ENCODE measurements around the gene KIF5A.

Gene KIF5A

DNA sequence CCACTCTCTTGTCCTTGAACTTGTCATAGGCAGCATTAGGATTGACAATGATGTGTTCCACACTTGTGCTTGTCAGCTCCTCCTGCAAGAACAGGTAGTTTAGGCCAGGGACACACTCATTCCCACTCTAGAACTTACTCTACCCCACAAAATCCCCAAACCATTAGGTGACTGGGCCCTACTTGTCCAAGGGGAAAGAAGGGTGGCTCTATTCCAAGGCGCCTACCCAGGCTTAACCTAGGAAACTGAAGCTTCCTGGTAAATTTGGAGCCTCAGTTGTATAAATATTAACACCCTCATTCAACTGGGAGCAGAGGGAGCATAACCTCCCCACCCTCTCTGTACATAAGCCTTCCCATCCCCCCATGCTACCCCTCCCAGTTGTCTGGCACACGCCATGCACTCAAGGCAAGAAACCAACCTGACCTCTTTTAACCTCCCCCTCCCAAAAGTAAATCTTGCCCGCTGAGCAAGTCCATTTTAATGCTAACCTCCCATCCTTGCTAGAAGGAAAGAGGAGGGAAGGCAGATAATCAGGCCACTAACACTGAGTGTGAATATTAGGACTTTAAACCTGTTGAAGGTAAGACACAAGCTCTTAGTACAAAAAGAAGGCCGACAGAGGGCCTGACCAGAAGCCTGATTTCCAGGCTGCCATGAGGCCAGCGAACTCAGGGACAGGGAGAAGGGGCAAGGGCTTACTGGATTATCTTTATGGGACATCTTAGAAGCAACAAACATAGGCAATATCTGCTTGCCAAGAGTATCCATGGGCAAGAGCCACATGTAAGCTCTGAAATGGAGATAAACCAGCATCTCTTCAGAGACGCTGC is 13.9 kb upstream of the KIF5A start:
- H3K4me3 ChIP-seq (replicated peaks in 1 of 2; ENCODE audit: low read depth in 2 of 2, low read length in 2 of 2), result no peak overlapping the region

DNA sequence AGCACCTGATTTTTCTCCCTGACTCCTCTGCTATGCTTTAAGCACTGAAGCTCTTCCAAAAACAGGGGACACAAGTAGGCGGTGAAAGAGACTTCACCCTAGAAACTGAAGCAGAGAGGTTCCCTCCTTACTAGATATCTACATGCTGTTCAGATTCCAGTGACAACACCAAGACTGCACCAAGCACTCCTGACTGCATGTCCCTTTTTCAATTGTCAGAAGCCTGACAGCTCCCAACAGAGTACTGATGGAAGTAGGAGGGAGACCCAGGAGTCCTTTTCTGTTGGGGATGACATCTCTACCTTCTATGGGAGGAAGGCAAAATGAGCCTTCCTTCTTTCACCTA is 13.3 kb upstream of the KIF5A start:
- TF ChIP-seq CTCF (IDR thresholded peaks at IDR 0.05; ENCODE audit: low read depth, low read length), result no peak

More for the DNA sequence above, 13.9 kb upstream of the KIF5A start:
- TF ChIP-seq CTCF (IDR thresholded peaks at IDR 0.05; ENCODE audit: low read depth, low read length), result no peak
- no peak for DNase-seq (ENCODE audit: low read depth in 2 of 2)

DNA sequence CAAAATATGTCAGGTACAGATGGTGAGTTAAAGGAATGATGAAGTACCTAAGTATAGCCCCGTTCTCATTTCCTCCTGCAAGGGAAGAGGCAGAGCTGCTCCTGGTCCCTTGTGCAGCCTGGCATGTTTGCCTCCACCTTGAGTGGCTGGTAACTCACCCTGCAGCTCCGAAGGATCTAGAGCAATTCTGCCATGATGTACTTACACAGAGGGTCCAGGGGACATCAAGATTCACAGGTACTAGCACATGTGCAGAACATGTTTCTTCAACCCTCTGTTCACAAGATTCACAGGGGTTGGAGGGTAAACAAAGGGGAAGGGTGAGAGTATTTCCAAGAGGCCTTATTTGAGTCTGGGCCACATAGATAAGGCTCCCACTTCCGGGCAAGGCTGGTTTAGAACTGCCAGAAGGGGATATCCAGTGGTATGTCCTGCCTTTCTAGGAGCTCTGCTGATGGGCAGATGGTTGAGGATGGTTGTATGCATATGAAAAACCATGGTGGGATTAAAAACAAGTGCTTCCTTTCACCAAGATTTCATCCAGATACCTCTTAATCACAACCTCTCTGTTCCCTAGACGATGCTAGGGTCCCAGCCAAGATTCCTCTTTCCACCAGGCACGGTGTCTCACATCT is 10.6 kb upstream of the KIF5A start:
- no peak for DNase-seq (ENCODE audit: low read depth in 2 of 2)
- no peak for TF ChIP-seq CTCF (IDR thresholded peaks at IDR 0.05; ENCODE audit: low read depth, low read length)
- no peak overlapping the region for H3K4me3 ChIP-seq (replicated peaks in 1 of 2; ENCODE audit: low read depth in 2 of 2, low read length in 2 of 2)

More for the DNA sequence above, 13.3 kb upstream of the KIF5A start:
- no peak overlapping the region for H3K4me3 ChIP-seq (replicated peaks in 1 of 2; ENCODE audit: low read depth in 2 of 2, low read length in 2 of 2)
- no peak for DNase-seq (ENCODE audit: low read depth in 2 of 2)

DNA sequence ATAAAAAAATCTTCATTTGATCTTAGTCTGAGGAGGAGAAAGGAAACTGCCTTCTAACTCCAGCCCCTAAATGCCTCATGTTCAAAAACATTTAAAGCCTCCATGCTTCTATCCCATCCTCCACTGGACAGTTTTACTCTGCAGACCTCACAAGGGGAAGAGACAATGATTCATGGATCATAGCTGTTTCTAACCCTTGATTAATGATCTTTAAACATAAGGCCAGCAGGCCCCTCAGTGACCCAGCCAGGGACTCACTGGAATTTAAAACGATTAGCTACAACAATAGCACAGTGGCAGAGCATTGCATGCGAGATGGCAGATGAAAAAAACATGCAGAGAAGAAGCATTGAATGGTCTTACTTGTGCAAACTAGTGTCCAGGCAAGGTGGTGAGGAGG is 8.8 kb upstream of the KIF5A start:
- no peak for DNase-seq (ENCODE audit: low read depth in 2 of 2)
- H3K4me3 ChIP-seq (replicated peaks in 1 of 2; ENCODE audit: low read depth in 2 of 2, low read length in 2 of 2), result no peak overlapping the region
- TF ChIP-seq CTCF (IDR thresholded peaks at IDR 0.05; ENCODE audit: low read depth, low read length), result no peak

DNA sequence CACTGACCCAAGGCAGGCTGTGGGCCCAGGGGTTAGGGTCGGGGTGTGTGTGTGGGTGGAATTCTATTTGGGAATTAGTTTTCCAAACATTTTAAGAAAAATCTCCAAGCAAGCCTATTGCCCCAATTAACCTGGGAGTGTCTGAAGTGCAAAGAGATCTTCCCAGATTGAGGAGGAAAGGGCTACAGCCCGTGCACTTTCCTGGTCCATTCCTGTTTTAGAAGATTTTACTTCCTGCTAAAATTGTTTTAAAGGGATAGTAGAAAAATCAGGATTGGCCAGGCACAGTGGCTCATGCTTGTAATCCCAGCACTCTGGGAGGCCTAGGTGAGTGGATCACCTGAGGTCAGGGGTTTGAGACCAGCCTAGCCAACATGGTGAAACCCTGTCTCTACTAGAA is 8.1 kb upstream of the KIF5A start:
- no peak for DNase-seq (ENCODE audit: low read depth in 2 of 2)
- no peak for TF ChIP-seq CTCF (IDR thresholded peaks at IDR 0.05; ENCODE audit: low read depth, low read length)
- no peak overlapping the region for H3K4me3 ChIP-seq (replicated peaks in 1 of 2; ENCODE audit: low read depth in 2 of 2, low read length in 2 of 2)

GRCh38 chr12:57543581-57543980 is 6.3 kb upstream of the KIF5A start:
- DNase-seq (ENCODE audit: low read depth in 2 of 2), result peak; percentile 26 to 56
- TF ChIP-seq CTCF (IDR thresholded peaks at IDR 0.05; ENCODE audit: low read depth, low read length), result no peak

More at GRCh38 chr12:57543581-57543980, 6.3 kb upstream of the KIF5A start:
- no peak overlapping the region for H3K4me3 ChIP-seq (replicated peaks in 1 of 2; ENCODE audit: low read depth in 2 of 2, low read length in 2 of 2)

All from cardiac fibroblast (primary cell).